Putamen (tissue), 1 donor: ENCODE data around the gene ASAP2.

Experiments used
- DNase-seq: peaks from one replicate; pipeline ENCODE4 v3.0.0-alpha.2; 2016; ENCODE audit warnings: low spot score

Gene ASAP2

GRCh38 chr2:9403924-9404323, 197.3 kb downstream of the ASAP2 start:
- DNase-seq, result no peak

GRCh38 chr2:9404451-9404850, 197.8 kb downstream of the ASAP2 start:
- no peak for DNase-seq

GRCh38 chr2:9405636-9406035, 199.0 kb downstream of the ASAP2 start:
- DNase-seq, result no peak

GRCh38 chr2:9406529-9407362, 200.1 kb downstream of the ASAP2 start:
- DNase-seq, result no peak

- DNase-seq, result no peak
Measured at GRCh38 chr2:9407363-9407811, 200.8 kb downstream of the ASAP2 start.

- DNase-seq, result no peak
Measured at GRCh38 chr2:9408641-9409151, 202.1 kb downstream of the ASAP2 start.

GRCh38 chr2:9410108-9410507, 203.5 kb downstream of the ASAP2 start:
- DNase-seq, result no peak

- DNase-seq, result no peak
Measured at GRCh38 chr2:9412781-9413180, 206.2 kb downstream of the ASAP2 start.

- no peak for DNase-seq
Measured at GRCh38 chr2:9415516-9416169, 209.0 kb downstream of the ASAP2 start.

- DNase-seq, result no peak
Measured at GRCh38 chr2:9416267-9416961, 209.8 kb downstream of the ASAP2 start.

- DNase-seq, result no peak
Measured at GRCh38 chr2:9416962-9417316, 210.3 kb downstream of the ASAP2 start.

GRCh38 chr2:9417725-9418124, 211.1 kb downstream of the ASAP2 start:
- DNase-seq, result no peak

GRCh38 chr2:9418746-9419145, 212.1 kb downstream of the ASAP2 start:
- no peak for DNase-seq

- no peak for DNase-seq
Measured at GRCh38 chr2:9419541-9419940, 212.9 kb downstream of the ASAP2 start.

GRCh38 chr2:9420495-9420894, 213.9 kb downstream of the ASAP2 start:
- DNase-seq, result no peak

GRCh38 chr2:9422321-9423099, 215.9 kb downstream of the ASAP2 start:
- DNase-seq, result peak; percentile 64

- peak; percentile 97 for DNase-seq
Measured at GRCh38 chr2:9423100-9423921, 216.7 kb downstream of the ASAP2 start, which contains the start of the genes CPSF3 and ITGB1BP1. CPSF3 (plus strand) TSS chr2:9423654; CDS start chr2:9423774, 120 bp downstream. ITGB1BP1 (minus strand) TSS chr2:9423528; CDS start chr2:9418697, 4,831 bp downstream.

GRCh38 chr2:9423922-9424272, 217.3 kb downstream of the ASAP2 start:
- DNase-seq, result no peak

GRCh38 chr2:9424447-9425164, 218.0 kb downstream of the ASAP2 start:
- DNase-seq, result no peak

GRCh38 chr2:9428965-9429577, 222.5 kb downstream of the ASAP2 start:
- no peak for DNase-seq
